ENCODE data around the gene BPIFA3. TPM values are rescaled to one million over a fixed set of nuclear protein-coding genes. Genes with fewer than 3 reads are reported as not detected.

Gene BPIFA3
- total RNA-seq, 1 donor from 2014 or later: not detected

DNA sequence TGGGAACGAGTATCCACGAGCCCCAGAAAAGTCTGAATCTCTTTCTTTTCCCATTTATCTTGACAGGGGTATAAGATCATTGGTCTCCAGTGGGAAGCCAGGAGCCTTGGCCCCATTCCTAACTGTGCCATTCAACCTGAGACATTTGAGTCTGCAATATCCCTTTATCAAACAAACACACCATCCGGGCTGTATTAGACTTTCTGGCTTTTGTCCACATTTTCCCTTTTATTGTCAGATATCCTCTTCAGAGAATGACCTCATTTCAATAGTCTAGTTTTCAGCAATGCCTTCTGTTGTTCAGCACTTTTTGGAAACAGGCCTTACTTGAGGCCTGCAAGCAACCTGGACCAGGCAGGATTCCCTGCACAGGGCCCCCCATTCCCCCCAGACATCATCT, 34.3 kb downstream of the BPIFA3 start:
- peaks cover 14% of the 10 kb centered on the region for H3K9me3 Mint-ChIP-seq
- TF ChIP-seq, protein P1, sequence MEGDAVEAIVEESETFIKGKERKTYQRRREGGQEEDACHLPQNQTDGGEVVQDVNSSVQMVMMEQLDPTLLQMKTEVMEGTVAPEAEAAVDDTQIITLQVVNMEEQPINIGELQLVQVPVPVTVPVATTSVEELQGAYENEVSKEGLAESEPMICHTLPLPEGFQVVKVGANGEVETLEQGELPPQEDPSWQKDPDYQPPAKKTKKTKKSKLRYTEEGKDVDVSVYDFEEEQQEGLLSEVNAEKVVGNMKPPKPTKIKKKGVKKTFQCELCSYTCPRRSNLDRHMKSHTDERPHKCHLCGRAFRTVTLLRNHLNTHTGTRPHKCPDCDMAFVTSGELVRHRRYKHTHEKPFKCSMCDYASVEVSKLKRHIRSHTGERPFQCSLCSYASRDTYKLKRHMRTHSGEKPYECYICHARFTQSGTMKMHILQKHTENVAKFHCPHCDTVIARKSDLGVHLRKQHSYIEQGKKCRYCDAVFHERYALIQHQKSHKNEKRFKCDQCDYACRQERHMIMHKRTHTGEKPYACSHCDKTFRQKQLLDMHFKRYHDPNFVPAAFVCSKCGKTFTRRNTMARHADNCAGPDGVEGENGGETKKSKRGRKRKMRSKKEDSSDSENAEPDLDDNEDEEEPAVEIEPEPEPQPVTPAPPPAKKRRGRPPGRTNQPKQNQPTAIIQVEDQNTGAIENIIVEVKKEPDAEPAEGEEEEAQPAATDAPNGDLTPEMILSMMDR (IDR thresholded peaks at IDR 0.05; ENCODE audit: unreplicated experiment): no peak
- no peak for DNase-seq (ENCODE audit: low spot score in 2 of 2, unreplicated experiment in 2 of 2)
- H3K4me1 Mint-ChIP-seq: no peaks in the 10 kb centered on the region
- no peaks in the 10 kb centered on the region for H3K36me3 Mint-ChIP-seq
- peaks cover 26% of the 10 kb centered on the region for H3K27me3 Mint-ChIP-seq (ENCODE audit: low read depth)
- no peak overlapping the region for H3K4me3 Mint-ChIP-seq
- no peak overlapping the region for H3K27ac Mint-ChIP-seq

DNA sequence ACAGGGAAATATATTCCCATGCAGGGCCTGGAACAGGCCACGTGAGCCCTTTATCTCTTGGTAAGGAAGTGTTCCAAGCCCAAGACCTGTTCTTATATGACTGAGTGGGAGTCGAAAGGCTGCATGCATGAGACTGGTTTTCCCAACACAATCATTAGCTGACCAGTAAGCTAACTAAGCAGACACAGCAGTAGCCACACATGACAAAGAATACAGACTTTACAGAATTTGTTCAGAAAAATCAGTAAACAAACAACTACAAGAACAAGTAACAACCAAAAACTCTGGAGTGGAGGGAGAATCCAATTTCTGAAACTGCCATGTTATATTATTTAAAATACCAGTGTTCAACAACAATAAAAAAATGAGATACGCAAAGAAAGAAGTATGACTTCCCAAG, 35.3 kb downstream of the BPIFA3 start:
- Mint-ChIP-seq H3K4me1 (no peaks in the 10 kb centered on the region), H3K4me3 (no peak overlapping the region), H3K27me3 (ENCODE audit: low read depth) (peaks cover 29% of the 10 kb centered on the region), H3K36me3 (no peaks in the 10 kb centered on the region), H3K9me3 (peaks cover 14% of the 10 kb centered on the region), H3K27ac (no peak overlapping the region)
- TF ChIP-seq, protein P1 (IDR thresholded peaks at IDR 0.05; ENCODE audit: unreplicated experiment): no peak
- no peak for DNase-seq (ENCODE audit: low spot score in 2 of 2, unreplicated experiment in 2 of 2)

DNA sequence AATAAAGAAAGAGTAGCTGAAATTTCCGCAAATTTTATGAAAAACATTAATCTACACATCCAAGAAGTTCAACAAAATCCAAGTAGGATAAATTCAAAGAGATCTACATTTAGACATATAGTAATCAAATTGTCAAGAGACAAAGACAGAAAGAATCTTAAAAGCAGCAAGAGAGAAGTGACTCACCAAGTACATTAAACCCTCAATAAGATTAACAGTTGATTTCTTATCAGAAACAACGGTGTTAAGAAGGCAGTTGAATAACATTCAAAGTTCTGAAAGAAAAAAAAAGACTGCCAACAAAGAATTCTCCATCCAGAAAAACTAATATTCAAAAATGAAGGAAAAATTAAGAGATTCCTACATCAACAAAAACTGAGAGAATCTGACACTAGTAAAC, 37.9 kb downstream of the BPIFA3 start:
- H3K4me1 Mint-ChIP-seq: no peaks in the 10 kb centered on the region
- TF ChIP-seq, protein P1 (IDR thresholded peaks at IDR 0.05; ENCODE audit: unreplicated experiment): no peak

DNA sequence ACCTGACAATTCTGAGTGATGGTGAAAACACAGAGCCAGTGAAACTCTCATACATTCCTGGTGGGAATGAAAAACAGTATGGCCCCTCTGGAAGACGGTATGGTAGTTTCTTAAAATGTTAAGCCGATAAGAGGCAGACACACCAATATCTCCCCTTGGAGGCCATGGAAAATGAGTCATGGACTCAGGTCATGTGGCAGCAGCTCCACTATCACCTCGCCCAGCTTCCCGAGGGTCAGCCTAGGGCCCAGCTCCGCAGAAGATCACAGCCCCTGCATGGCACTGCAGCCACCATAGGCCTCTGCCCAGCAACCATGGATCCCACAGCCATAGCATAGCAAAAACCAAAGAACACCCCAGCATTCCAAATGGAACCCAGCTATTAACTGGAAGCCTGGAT, 40.1 kb downstream of the BPIFA3 start:
- Mint-ChIP-seq H3K27me3 (ENCODE audit: low read depth) (peaks cover 45% of the 10 kb centered on the region), H3K36me3 (no peaks in the 10 kb centered on the region)
- TF ChIP-seq, protein P1 (IDR thresholded peaks at IDR 0.05; ENCODE audit: unreplicated experiment): no peak

More for the DNA sequence above, 37.9 kb downstream of the BPIFA3 start:
- DNase-seq (ENCODE audit: low spot score in 2 of 2, unreplicated experiment in 2 of 2): no peak
- Mint-ChIP-seq H3K36me3 (no peaks in the 10 kb centered on the region), H3K27ac (no peak overlapping the region), H3K9me3 (peaks cover 14% of the 10 kb centered on the region), H3K27me3 (ENCODE audit: low read depth) (peaks cover 29% of the 10 kb centered on the region), H3K4me3 (no peak overlapping the region)

DNA sequence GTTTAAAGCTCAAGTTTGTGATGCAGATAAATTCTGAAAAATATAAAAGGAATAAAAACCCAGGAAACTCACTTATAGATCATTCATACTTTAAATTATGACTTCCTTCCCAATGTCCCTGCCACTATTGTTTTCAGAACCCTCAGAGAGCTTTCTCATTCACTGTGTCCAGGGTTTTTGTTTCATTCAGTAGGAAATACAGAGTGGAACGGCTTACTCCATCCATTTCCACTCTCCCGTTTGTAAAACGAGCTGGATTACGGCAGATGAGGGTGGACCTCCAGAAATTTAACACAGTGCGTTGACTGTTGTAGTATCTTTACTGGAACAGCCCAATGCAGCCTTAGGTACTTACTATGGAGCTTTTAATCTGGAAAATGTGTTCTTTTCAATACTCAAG, 42.2 kb downstream of the BPIFA3 start:
- peaks cover 10% of the 10 kb centered on the region for H3K9me3 Mint-ChIP-seq
- no peak overlapping the region for H3K4me3 Mint-ChIP-seq
- peaks cover 3% of the 10 kb centered on the region for H3K4me1 Mint-ChIP-seq
- TF ChIP-seq, protein P1 (IDR thresholded peaks at IDR 0.05; ENCODE audit: unreplicated experiment): no peak
- no peaks in the 10 kb centered on the region for H3K36me3 Mint-ChIP-seq
- H3K27ac Mint-ChIP-seq: no peak overlapping the region
- H3K27me3 Mint-ChIP-seq (ENCODE audit: low read depth): peaks cover 46% of the 10 kb centered on the region
- no peak for DNase-seq (ENCODE audit: low spot score in 2 of 2, unreplicated experiment in 2 of 2)

More for the DNA sequence above, 40.1 kb downstream of the BPIFA3 start:
- Mint-ChIP-seq H3K9me3 (peaks cover 14% of the 10 kb centered on the region), H3K4me1 (no peaks in the 10 kb centered on the region), H3K4me3 (no peak overlapping the region), H3K27ac (no peak overlapping the region)
- DNase-seq (ENCODE audit: low spot score in 2 of 2, unreplicated experiment in 2 of 2): no peak

DNA sequence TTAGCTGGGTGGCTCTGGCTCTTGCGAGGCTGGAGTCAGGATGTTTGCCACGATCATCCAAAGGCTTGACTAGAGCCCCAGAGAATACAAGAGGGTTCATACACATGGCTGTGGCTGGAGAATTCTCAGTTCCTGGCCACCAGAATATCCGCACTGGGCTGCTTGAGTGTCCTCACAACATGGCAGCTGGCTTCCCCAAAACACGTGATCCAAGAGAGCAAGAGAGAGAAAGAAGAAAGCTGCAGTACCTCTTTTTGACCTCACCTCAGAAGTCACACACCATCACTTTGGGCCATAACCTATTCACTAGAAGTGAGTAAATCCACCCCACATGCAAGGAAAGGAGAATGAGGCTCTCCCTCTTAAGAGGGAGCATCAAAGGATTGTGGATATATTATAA, 44.3 kb downstream of the BPIFA3 start:
- no peak overlapping the region for H3K27ac Mint-ChIP-seq
- H3K36me3 Mint-ChIP-seq: no peaks in the 10 kb centered on the region
- H3K27me3 Mint-ChIP-seq (ENCODE audit: low read depth): peaks cover 52% of the 10 kb centered on the region
- H3K9me3 Mint-ChIP-seq: no peaks in the 10 kb centered on the region
- TF ChIP-seq, protein P1 (IDR thresholded peaks at IDR 0.05; ENCODE audit: unreplicated experiment): no peak
- peaks cover 3% of the 10 kb centered on the region for H3K4me1 Mint-ChIP-seq
- no peak overlapping the region for H3K4me3 Mint-ChIP-seq
- no peak for DNase-seq (ENCODE audit: low spot score in 2 of 2, unreplicated experiment in 2 of 2)
